ENCODE data around the gene ARID4A. TPM values are rescaled to one million over a fixed set of nuclear protein-coding genes. Genes with fewer than 3 reads are reported as not detected.

The ARID4A gene
- total RNA-seq, 1 experiment from 2014 or later: 37.9 TPM

DNA sequence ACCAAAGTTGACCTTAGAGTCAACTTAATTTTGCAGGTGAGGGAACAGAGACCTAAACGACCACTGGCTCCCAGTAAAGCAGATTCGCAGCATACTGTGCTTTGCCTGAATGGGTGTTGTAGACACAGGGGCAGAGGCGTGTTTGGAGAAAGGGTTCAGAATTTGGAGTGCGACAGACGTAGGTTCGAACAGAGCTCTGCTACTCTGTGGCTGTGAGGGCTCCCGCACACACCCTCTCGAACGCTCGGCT lies 97.1 kb downstream of the ARID4A start:
- H3K9me3 ChIP-seq (ENCODE audit: low read length): no peaks in the 10 kb centered on the region
- H3K9me2 ChIP-seq (replicated peaks; ENCODE audit: insufficient read depth, low read length): no peaks in the 10 kb centered on the region
- peak overlapping the region; percentile 82 for H3K9ac ChIP-seq (ENCODE audit: low read length)
- H3K27ac ChIP-seq (ENCODE audit: low read length): 0 out of 2 replicates have a peak overlapping the region, but pooled peaks have one; percentile 3
- H3K4me1 ChIP-seq (ENCODE audit: low read length): peaks cover 27% of the 10 kb centered on the region
- H3K79me2 ChIP-seq (ENCODE audit: low read length): 0 out of 2 replicates have a peak, but pooled peaks cover 4% of the 10 kb centered on the region
- no peaks in the 10 kb centered on the region for H3K27me3 ChIP-seq (ENCODE audit: low read length)
- peak overlapping the region; percentile 84 for H3K4me2 ChIP-seq (ENCODE audit: low read depth, low read length, poor library complexity, severe bottlenecking)
- no peaks in the 10 kb centered on the region for H4K20me1 ChIP-seq (ENCODE audit: insufficient read depth, low read depth, low read length)
- H3K4me3 ChIP-seq (ENCODE audit: low read length): peak overlapping the region; percentile 74
- H2AFZ ChIP-seq (ENCODE audit: low read length): peak overlapping the region; percentile 96
- H3K36me3 ChIP-seq (ENCODE audit: insufficient read depth, low read length): no peaks in the 10 kb centered on the region
- no peak for DNase-seq

DNA sequence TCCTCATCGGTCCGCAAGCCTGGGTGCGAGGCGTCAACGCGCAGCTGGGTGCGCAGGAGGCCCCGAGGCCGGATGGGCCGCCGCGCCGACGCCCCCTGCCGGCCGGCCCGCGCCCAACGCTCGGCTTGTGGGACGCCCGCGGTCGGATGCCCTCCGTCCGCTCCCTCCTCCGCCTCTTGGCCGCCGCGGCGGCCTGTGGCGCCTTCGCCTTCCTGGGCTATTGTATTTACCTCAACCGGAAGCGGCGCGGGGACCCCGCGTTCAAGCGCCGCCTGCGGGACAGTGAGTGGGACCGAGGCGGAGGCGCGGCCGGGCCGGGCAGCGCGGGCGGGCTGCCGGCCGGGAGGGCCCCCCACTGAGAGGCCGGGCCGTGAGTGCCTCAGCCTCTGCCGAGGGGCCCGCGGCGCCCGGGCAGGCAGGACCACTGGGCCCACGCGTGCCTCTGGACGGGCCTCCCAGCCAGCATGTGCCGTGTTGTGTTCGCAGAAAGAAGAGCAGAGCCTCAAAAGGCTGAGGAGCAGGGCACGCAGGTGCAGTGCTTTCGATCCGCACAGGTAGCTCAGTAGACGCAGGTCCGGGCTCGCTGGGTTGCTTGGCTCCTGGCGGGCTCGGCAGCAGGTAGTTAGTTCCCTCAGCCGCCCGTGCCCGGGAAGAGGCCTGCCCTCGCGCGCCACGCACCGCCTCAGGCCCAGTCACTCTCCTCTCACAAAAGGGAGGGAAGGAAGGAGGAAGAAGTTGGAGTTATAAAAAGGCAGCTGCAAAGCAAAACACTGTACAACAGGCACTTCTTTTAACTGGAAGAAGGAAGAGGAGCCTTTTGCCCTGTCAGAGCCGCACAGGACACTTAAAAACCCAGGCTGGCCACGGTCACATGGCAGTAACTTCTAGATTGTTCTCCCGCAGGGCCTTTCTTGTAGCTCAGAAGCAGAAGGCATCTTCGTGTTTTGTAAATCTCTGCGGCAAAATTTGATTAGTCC lies 97.7 kb downstream of the ARID4A start, which contains the start of gene TOMM20L:
Gene TOMM20L (plus strand): TSS at position 119 of the 977 bp plus-strand sequence. CDS start 28 bp downstream, at position 147.
- peak; percentile 97 for DNase-seq
- peak within 1 kb of the TSS; percentile 96 for H2AFZ ChIP-seq (ENCODE audit: low read length)
- peak within 1 kb of the TSS; percentile 41; the same call in 1 of the 2 replicates for H3K27ac ChIP-seq (ENCODE audit: low read length)
- H3K9me3 ChIP-seq (ENCODE audit: low read length): no peaks in the 10 kb centered on the region
- H3K27me3 ChIP-seq (ENCODE audit: low read length): no peaks in the 10 kb centered on the region
- H3K9me2 ChIP-seq (replicated peaks; ENCODE audit: insufficient read depth, low read length): no peaks in the 10 kb centered on the region
- H3K4me1 ChIP-seq (ENCODE audit: low read length): peaks cover 27% of the 10 kb centered on the region
- peak within 1 kb of the TSS; percentile 82 for H3K9ac ChIP-seq (ENCODE audit: low read length)
- H4K20me1 ChIP-seq (ENCODE audit: insufficient read depth, low read depth, low read length): no peaks in the 10 kb centered on the region
- H3K4me2 ChIP-seq (ENCODE audit: low read depth, low read length, poor library complexity, severe bottlenecking): peak within 1 kb of the TSS; percentile 84
- H3K36me3 ChIP-seq (ENCODE audit: insufficient read depth, low read length): no peaks in the 10 kb centered on the region
- H3K4me3 ChIP-seq (ENCODE audit: low read length): peak within 1 kb of the TSS; percentile 74
- H3K79me2 ChIP-seq (ENCODE audit: low read length): 0 out of 2 replicates have a peak, but pooled peaks cover 4% of the 10 kb centered on the region

DNA sequence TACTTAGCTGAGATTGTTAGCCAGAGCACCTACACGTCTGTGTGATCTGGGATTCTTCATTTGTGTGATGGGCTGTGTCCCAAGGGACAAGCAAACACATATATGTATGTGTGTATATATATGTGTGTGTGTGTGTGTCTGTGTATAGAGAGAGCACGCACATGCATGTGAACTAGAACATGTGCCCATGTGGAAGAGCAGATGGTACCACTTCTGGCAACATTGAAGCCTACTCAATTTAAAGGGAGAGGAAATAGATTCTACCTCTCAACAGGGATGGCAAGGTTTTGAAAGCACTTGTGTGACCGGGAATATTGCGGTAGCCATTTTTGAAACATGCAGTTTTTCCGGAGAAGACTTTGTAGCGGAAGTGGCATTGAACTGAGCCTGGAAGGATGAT lies 98.8 kb downstream of the ARID4A start:
- no peaks in the 10 kb centered on the region for H3K9me3 ChIP-seq (ENCODE audit: low read length)
- no peak overlapping the region for H2AFZ ChIP-seq (ENCODE audit: low read length)
- 0 out of 2 replicates have a peak overlapping the region, but pooled peaks have one; percentile 74 for H3K4me3 ChIP-seq (ENCODE audit: low read length)
- no peaks in the 10 kb centered on the region for H3K36me3 ChIP-seq (ENCODE audit: insufficient read depth, low read length)
- H3K9me2 ChIP-seq (replicated peaks; ENCODE audit: insufficient read depth, low read length): no peaks in the 10 kb centered on the region
- H3K27me3 ChIP-seq (ENCODE audit: low read length): no peaks in the 10 kb centered on the region
- H3K27ac ChIP-seq (ENCODE audit: low read length): no peak overlapping the region
- H3K4me1 ChIP-seq (ENCODE audit: low read length): peaks cover 27% of the 10 kb centered on the region
- no peak for DNase-seq
- 0 out of 2 replicates have a peak, but pooled peaks cover 4% of the 10 kb centered on the region for H3K79me2 ChIP-seq (ENCODE audit: low read length)
- no peak overlapping the region for H3K9ac ChIP-seq (ENCODE audit: low read length)
- H3K4me2 ChIP-seq (ENCODE audit: low read depth, low read length, poor library complexity, severe bottlenecking): peak overlapping the region; percentile 84
- no peaks in the 10 kb centered on the region for H4K20me1 ChIP-seq (ENCODE audit: insufficient read depth, low read depth, low read length)

DNA sequence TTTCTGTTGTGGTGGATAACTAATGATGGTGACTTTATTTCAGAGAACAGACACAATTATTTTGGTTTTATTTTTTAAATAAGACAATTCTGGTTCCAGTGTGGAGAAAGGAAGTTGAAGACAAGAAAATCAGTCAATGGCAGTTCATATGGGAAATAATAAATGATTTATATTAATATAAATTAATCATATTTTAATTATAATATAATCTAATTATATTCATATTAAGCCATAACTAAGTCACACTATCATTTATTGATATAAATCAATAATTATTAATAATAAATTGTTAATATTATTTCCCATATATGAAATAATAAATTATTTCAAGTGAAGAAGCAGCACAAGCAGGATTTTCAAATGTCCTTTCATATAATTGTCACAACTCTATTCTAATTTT lies 100.1 kb downstream of the ARID4A start:
- Histone ChIP-seq H3K27me3 (ENCODE audit: low read length) (no peaks in the 10 kb centered on the region), H3K9ac (ENCODE audit: low read length) (no peak overlapping the region), H3K9me3 (ENCODE audit: low read length) (no peaks in the 10 kb centered on the region), H3K4me3 (ENCODE audit: low read length) (no peak overlapping the region), H3K36me3 (ENCODE audit: insufficient read depth, low read length) (no peaks in the 10 kb centered on the region), H2AFZ (ENCODE audit: low read length) (no peak overlapping the region), H3K27ac (ENCODE audit: low read length) (no peak overlapping the region), H3K9me2 (replicated peaks; ENCODE audit: insufficient read depth, low read length) (no peaks in the 10 kb centered on the region), H3K4me2 (ENCODE audit: low read depth, low read length, poor library complexity, severe bottlenecking) (no peak overlapping the region), H3K79me2 (ENCODE audit: low read length) (0 out of 2 replicates have a peak, but pooled peaks cover 4% of the 10 kb centered on the region), H4K20me1 (ENCODE audit: insufficient read depth, low read depth, low read length) (no peaks in the 10 kb centered on the region), H3K4me1 (ENCODE audit: low read length) (peaks cover 27% of the 10 kb centered on the region)
- DNase-seq: no peak

DNA sequence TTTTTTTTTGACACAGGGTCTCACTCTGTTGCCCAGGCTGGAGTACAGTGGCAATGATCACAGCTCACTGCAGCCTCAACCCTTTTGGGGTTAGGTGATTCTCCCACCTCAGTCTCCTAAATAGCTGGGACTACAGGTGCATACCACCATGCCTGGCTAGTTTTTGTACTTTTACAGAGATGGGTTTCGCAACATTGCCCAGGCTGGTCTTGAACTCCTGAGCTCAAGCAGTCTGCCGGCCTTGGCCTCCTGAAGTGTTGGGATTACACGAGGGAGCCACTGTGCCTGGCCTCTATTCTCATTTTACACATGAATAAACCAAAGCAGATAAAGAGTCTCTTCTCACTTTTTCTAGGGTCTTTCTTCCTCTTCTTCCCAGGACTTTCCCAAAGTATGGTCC lies 100.5 kb downstream of the ARID4A start:
- Histone ChIP-seq H3K4me1 (ENCODE audit: low read length) (peaks cover 27% of the 10 kb centered on the region), H3K27me3 (ENCODE audit: low read length) (no peaks in the 10 kb centered on the region), H3K36me3 (ENCODE audit: insufficient read depth, low read length) (no peaks in the 10 kb centered on the region), H4K20me1 (ENCODE audit: insufficient read depth, low read depth, low read length) (no peaks in the 10 kb centered on the region), H3K9me2 (replicated peaks; ENCODE audit: insufficient read depth, low read length) (no peaks in the 10 kb centered on the region), H3K27ac (ENCODE audit: low read length) (no peak overlapping the region), H3K4me3 (ENCODE audit: low read length) (no peak overlapping the region), H3K9me3 (ENCODE audit: low read length) (no peaks in the 10 kb centered on the region), H3K9ac (ENCODE audit: low read length) (no peak overlapping the region), H2AFZ (ENCODE audit: low read length) (no peak overlapping the region), H3K4me2 (ENCODE audit: low read depth, low read length, poor library complexity, severe bottlenecking) (no peak overlapping the region), H3K79me2 (ENCODE audit: low read length) (0 out of 2 replicates have a peak, but pooled peaks cover 4% of the 10 kb centered on the region)
- no peak for DNase-seq

DNA sequence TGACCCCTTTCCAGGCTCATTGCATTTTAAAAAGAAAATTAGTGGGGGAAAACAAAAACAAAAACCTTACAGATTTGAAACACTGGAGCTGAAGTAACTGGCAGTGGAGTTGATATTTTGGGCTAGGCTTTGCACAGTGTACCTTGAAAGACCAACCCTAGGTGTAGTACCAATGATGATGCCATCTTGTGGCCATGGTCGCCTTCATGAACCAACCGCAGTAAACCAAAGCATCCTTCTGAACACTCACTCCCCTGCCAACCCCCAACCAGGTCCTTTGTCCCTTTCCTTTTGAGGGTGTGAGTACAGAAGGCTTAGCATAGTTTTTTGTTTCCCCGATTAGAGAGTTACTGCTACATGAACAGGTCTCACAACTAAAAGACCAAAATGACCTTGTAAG lies 103.2 kb downstream of the ARID4A start:
- no peak overlapping the region for H3K27ac ChIP-seq (ENCODE audit: low read length)
- H3K9me3 ChIP-seq (ENCODE audit: low read length): no peaks in the 10 kb centered on the region
- H4K20me1 ChIP-seq (ENCODE audit: insufficient read depth, low read depth, low read length): no peaks in the 10 kb centered on the region
- no peak for DNase-seq
- no peak overlapping the region for H2AFZ ChIP-seq (ENCODE audit: low read length)
- H3K27me3 ChIP-seq (ENCODE audit: low read length): no peaks in the 10 kb centered on the region
- no peak overlapping the region for H3K4me3 ChIP-seq (ENCODE audit: low read length)
- H3K9me2 ChIP-seq (replicated peaks; ENCODE audit: insufficient read depth, low read length): no peaks in the 10 kb centered on the region
- H3K36me3 ChIP-seq (ENCODE audit: insufficient read depth, low read length): peaks cover 10% of the 10 kb centered on the region; the same call in 1 of the 2 replicates
- H3K4me2 ChIP-seq (ENCODE audit: low read depth, low read length, poor library complexity, severe bottlenecking): no peak overlapping the region
- H3K4me1 ChIP-seq (ENCODE audit: low read length): peaks cover 22% of the 10 kb centered on the region
- H3K79me2 ChIP-seq (ENCODE audit: low read length): 0 out of 2 replicates have a peak, but pooled peaks cover 4% of the 10 kb centered on the region
- H3K9ac ChIP-seq (ENCODE audit: low read length): no peak overlapping the region

DNA sequence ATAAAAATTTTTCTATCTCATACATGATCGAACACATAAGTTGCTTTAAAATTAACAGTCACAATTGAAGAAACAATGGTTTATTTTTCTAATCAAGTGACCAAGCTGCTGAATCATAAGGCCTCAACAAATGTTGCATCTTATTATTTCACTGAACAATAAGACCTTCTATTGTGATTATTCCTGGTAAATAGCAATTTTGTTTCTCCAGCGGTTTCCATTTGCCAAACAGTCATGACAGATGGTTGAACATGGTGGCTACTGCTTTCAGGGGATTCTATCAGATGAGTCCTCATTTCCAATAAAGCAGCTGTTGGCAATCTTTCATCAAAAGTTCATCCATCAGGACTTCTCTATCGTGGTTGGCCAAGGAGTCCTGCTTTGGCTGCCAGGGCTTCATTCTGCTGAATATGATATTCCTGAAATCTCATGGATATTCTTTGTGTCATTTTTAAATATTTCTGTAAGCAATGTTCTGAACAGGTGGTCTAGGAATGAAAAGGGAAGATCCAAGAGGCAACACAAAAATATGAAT lies 110.4 kb downstream of the ARID4A start:
- Histone ChIP-seq H3K9me2 (replicated peaks; ENCODE audit: insufficient read depth, low read length) (no peaks in the 10 kb centered on the region), H3K9ac (ENCODE audit: low read length) (no peak overlapping the region), H3K4me2 (ENCODE audit: low read depth, low read length, poor library complexity, severe bottlenecking) (no peak overlapping the region), H3K27me3 (ENCODE audit: low read length) (no peaks in the 10 kb centered on the region), H2AFZ (ENCODE audit: low read length) (no peak overlapping the region), H3K27ac (ENCODE audit: low read length) (no peak overlapping the region), H3K79me2 (ENCODE audit: low read length) (peaks cover 11% of the 10 kb centered on the region), H3K4me1 (ENCODE audit: low read length) (peaks cover 10% of the 10 kb centered on the region), H3K4me3 (ENCODE audit: low read length) (no peak overlapping the region), H3K36me3 (ENCODE audit: insufficient read depth, low read length) (peaks cover 54% of the 10 kb centered on the region; the same call in 1 of the 2 replicates), H4K20me1 (ENCODE audit: insufficient read depth, low read depth, low read length) (no peaks in the 10 kb centered on the region), H3K9me3 (ENCODE audit: low read length) (no peaks in the 10 kb centered on the region)
- DNase-seq: no peak

DNA sequence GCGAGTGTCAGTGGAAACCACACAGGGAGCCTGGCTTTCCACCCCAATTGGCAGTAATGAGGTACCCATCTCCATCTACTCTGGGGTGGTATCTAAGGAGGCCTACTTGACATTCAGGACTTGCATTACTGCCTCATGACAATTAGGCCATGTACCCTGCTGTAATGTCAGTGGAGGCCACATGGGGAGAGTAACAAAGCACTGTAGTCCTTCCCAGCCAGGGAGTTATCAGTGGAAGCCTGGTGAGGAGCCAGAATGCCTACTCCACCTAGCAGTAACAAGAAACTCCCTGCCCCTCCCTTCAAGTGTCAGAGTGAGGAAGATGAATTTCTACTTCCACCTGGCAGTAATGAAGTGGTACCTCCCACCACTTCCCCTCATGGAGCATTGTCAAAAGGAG lies 116.5 kb downstream of the ARID4A start:
- H3K9me3 ChIP-seq (ENCODE audit: low read length): no peaks in the 10 kb centered on the region
- no peak overlapping the region for H3K27ac ChIP-seq (ENCODE audit: low read length)
- no peak for DNase-seq
- no peaks in the 10 kb centered on the region for H3K9me2 ChIP-seq (replicated peaks; ENCODE audit: insufficient read depth, low read length)
- H3K4me2 ChIP-seq (ENCODE audit: low read depth, low read length, poor library complexity, severe bottlenecking): no peak overlapping the region
- no peak overlapping the region for H3K9ac ChIP-seq (ENCODE audit: low read length)
- peaks cover 48% of the 10 kb centered on the region for H3K79me2 ChIP-seq (ENCODE audit: low read length)
- H4K20me1 ChIP-seq (ENCODE audit: insufficient read depth, low read depth, low read length): no peaks in the 10 kb centered on the region
- H3K4me1 ChIP-seq (ENCODE audit: low read length): no peaks in the 10 kb centered on the region
- no peak overlapping the region for H3K4me3 ChIP-seq (ENCODE audit: low read length)
- peaks cover 57% of the 10 kb centered on the region for H3K36me3 ChIP-seq (ENCODE audit: insufficient read depth, low read length)
- no peak overlapping the region for H2AFZ ChIP-seq (ENCODE audit: low read length)
- H3K27me3 ChIP-seq (ENCODE audit: low read length): no peaks in the 10 kb centered on the region

Data from Karpas-422 (cell line).